Ishikawa (cell line): ENCODE results near the gene ALMS1.

Experiments used
- CEBPB ChIP-seq: IDR thresholded peaks from 2 replicates; pipeline ENCODE4 v1.6.1; 2012
- CREB1 ChIP-seq: IDR thresholded peaks from 2 replicates; pipeline ENCODE4 v1.6.1; 2012; ENCODE audit warnings: low read depth
- EGR1 ChIP-seq: IDR thresholded peaks from 2 replicates; pipeline ENCODE4 v1.6.1; 2012
- EP300 ChIP-seq: IDR thresholded peaks from 2 replicates; pipeline ENCODE4 v1.6.1; 2012; ENCODE audit warnings: borderline replicate concordance
- FOXM1 ChIP-seq: IDR thresholded peaks from 2 replicates; pipeline ENCODE4 v1.6.1; 2012; ENCODE audit warnings: low read depth, borderline replicate concordance
- NFIC ChIP-seq: IDR thresholded peaks from 2 replicates; pipeline ENCODE4 v1.6.1; 2012
- RAD21 ChIP-seq: IDR thresholded peaks from 2 replicates; pipeline ENCODE4 v1.6.1; 2012; ENCODE audit warnings: low read depth
- TAF1 ChIP-seq: IDR thresholded peaks from 2 replicates; pipeline ENCODE4 v1.6.1; 2012; ENCODE audit warnings: low read depth, mild to moderate bottlenecking
- TCF12 ChIP-seq: IDR thresholded peaks from 2 replicates; pipeline ENCODE4 v1.6.1; 2012; ENCODE audit warnings: low read depth
- TEAD4 ChIP-seq: IDR thresholded peaks from 2 replicates; pipeline ENCODE4 v1.6.1; 2012
- USF1 ChIP-seq: IDR thresholded peaks from 2 replicates; pipeline ENCODE4 v1.6.1; 2012
- YY1 ChIP-seq: IDR thresholded peaks from 2 replicates; pipeline ENCODE4 v1.6.1; 2012; ENCODE audit warnings: low read depth
- ZBTB7A ChIP-seq: IDR thresholded peaks from 2 replicates; pipeline ENCODE4 v1.6.1; 2012; ENCODE audit warnings: low read depth
- TF ChIP-seq, protein P1 (sequence below): IDR thresholded peaks from 2 replicates; pipeline ENCODE4 v1.6.1; 2012
- TF ChIP-seq, protein P2 (sequence below): IDR thresholded peaks from 2 replicates; pipeline ENCODE4 v1.6.1; 2012; ENCODE audit warnings: low read depth, mild to moderate bottlenecking

ALMS1 gene

DNA sequence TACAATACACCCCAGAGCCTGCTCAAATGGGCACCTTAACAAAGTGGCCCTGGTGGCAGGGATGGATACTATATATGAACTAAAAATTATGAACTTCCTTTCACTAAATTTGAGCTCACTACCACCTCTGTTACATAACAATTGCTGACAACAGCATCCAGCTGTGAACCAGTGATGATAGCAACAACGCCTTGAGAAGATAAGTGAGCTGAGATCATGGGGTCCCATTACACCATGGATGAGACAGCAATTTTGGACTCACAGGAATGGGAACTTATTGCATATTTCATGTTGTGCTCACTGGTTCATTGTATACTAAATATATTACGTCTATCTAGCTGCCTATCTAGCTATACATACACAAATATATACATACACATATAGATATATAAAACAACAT lies 16.9 kb upstream of the ALMS1 start:
- TF ChIP-seq TCF12 (no peak), NFIC (no peak), TAF1 (no peak), TEAD4 (no peak), CREB1 (no peak), EGR1 (no peak), USF1 (no peak), YY1 (no peak)
- TF ChIP-seq, protein P1, sequence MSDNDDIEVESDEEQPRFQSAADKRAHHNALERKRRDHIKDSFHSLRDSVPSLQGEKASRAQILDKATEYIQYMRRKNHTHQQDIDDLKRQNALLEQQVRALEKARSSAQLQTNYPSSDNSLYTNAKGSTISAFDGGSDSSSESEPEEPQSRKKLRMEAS = no peak
- TF ChIP-seq, protein P2, sequence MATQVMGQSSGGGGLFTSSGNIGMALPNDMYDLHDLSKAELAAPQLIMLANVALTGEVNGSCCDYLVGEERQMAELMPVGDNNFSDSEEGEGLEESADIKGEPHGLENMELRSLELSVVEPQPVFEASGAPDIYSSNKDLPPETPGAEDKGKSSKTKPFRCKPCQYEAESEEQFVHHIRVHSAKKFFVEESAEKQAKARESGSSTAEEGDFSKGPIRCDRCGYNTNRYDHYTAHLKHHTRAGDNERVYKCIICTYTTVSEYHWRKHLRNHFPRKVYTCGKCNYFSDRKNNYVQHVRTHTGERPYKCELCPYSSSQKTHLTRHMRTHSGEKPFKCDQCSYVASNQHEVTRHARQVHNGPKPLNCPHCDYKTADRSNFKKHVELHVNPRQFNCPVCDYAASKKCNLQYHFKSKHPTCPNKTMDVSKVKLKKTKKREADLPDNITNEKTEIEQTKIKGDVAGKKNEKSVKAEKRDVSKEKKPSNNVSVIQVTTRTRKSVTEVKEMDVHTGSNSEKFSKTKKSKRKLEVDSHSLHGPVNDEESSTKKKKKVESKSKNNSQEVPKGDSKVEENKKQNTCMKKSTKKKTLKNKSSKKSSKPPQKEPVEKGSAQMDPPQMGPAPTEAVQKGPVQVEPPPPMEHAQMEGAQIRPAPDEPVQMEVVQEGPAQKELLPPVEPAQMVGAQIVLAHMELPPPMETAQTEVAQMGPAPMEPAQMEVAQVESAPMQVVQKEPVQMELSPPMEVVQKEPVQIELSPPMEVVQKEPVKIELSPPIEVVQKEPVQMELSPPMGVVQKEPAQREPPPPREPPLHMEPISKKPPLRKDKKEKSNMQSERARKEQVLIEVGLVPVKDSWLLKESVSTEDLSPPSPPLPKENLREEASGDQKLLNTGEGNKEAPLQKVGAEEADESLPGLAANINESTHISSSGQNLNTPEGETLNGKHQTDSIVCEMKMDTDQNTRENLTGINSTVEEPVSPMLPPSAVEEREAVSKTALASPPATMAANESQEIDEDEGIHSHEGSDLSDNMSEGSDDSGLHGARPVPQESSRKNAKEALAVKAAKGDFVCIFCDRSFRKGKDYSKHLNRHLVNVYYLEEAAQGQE = no peak

GRCh38 chr2:73370348-73370747 lies 15.3 kb upstream of the ALMS1 start:
- TF ChIP-seq CEBPB (no peak), TAF1 (no peak), USF1 (no peak), EGR1 (no peak)

- TF ChIP-seq, protein P2 = no peak
- TF ChIP-seq EGR1 (no peak), EP300 (no peak)
Measured at GRCh38 chr2:73373344-73373743, 12.3 kb upstream of the ALMS1 start.

DNA sequence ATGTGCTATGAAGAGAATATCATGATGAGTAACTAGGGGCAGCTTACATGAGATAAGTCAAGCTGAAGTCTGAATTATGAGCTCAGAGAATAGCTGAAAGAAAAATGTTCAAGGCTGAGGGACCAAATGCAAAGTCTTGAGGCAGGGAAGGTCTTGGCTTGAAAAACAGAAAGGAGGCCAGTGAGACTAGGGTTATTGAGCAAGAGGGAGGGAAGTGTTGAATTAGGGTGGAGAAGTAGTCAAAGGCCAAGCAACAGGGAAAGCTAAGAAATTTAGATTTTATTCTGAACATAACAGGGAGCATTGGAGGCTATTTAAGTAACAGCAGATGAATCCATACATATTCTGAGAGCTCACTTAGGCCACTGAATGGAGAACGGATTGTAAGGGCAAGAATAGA lies 11.4 kb upstream of the ALMS1 start:
- TF ChIP-seq CREB1 (no peak), EP300 (no peak), YY1 (no peak)

DNA sequence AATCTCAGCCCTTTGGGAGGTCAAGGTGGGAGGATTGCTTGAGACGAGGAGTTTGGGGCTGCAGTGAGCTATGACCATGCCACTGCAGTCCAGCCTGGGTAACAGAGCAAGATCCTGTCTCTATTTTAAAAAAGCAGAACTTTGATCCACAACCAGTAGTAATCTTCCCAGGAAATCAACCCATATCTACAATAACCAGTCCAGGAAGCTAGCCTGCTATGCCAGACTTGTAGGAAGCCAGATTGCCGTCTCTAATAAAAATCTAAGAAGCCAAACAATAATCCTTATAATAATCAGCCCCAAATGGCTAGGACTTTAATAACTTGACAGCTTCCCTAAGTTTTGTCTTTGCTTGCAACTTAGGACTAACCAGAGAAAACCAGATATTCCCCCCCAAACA lies 9.0 kb upstream of the ALMS1 start:
- TF ChIP-seq RAD21 (no peak), TEAD4 (no peak)

- TF ChIP-seq, protein P1 = no peak
- TF ChIP-seq TCF12 (no peak), CREB1 (no peak), EP300 (no peak), CEBPB (no peak), YY1 (no peak), NFIC (no peak), EGR1 (no peak), RAD21 (no peak), FOXM1 (no peak), TAF1 (no peak), ZBTB7A (no peak)
- TF ChIP-seq, protein P2 = no peak
Measured at GRCh38 chr2:73383036-73383435, 2.6 kb upstream of the ALMS1 start.
